MCF 10A (cell line): ENCODE results near the gene TPM4. TPM values are rescaled to one million over a fixed set of nuclear protein-coding genes. Genes with fewer than 3 reads are reported as not detected.

Source experiments
- BruUV-seq: library from RNA; stranded (reverse); fragments of 400-500 nt; replicated peaks from 2 replicates; lab custom pipeline; 2021; lab: Mats Ljungman, UMichigan
- CTCF ChIA-PET: fragments of 300-600 bp; sonication (Branson Sonifier 250); formaldehyde crosslinking; extraction: SDS; loops from one replicate; lab custom pipeline; 2021; ENCODE audit warnings: antibody characterized with exemption, inconsistent platforms; lab: Yijun Ruan, JAX
- POLR2A ChIA-PET: fragments of 300-600, 350-650 bp; sonication (Branson Sonifier 250); formaldehyde crosslinking; extraction: SDS; loops from one replicate; lab custom pipeline; 2020; ENCODE audit warnings: antibody characterized with exemption, inconsistent platforms; lab: Yijun Ruan, JAX
- DNase-seq: peaks from one replicate; pipeline ENCODE4 v3.0.0-alpha.2; 2018; ENCODE audit not compliant: unreplicated experiment
- H3K27ac Mint-ChIP-seq: one replicate; pipeline ENCODE4 v1.8.0; 2022; ENCODE audit warnings: mild to moderate bottlenecking, low read depth, mixed read lengths; ENCODE audit not compliant: unreplicated experiment
- H3K27me3 Mint-ChIP-seq: one replicate; pipeline ENCODE4 v1.8.0; 2022; ENCODE audit warnings: mixed read lengths; ENCODE audit not compliant: insufficient read depth, unreplicated experiment
- H3K36me3 Mint-ChIP-seq: one replicate; pipeline ENCODE4 v1.8.0; 2022; ENCODE audit warnings: mild to moderate bottlenecking, moderate library complexity, mixed read lengths; ENCODE audit not compliant: insufficient read depth, unreplicated experiment
- H3K4me1 Mint-ChIP-seq: one replicate; pipeline ENCODE4 v1.8.0; 2022; ENCODE audit warnings: mixed read lengths; ENCODE audit not compliant: insufficient read depth, unreplicated experiment
- H3K4me3 Mint-ChIP-seq: one replicate; pipeline ENCODE4 v1.8.0; 2022; ENCODE audit warnings: mild to moderate bottlenecking, moderate library complexity, mixed read lengths; ENCODE audit not compliant: unreplicated experiment
- H3K9me3 Mint-ChIP-seq: one replicate; pipeline ENCODE4 v1.8.0; 2022; ENCODE audit warnings: mixed read lengths; ENCODE audit not compliant: unreplicated experiment
- CTCF ChIP-seq: fragments of 200-600 bp; IDR thresholded peaks from one replicate; pipeline ENCODE4 v1.8.0; 2022; ENCODE audit warnings: antibody characterized with exemption, mild to moderate bottlenecking; ENCODE audit not compliant: unreplicated experiment
- intact Hi-C: fragments of 100-400 bp; cut with micrococcal nuclease; formaldehyde crosslinking; loops from 2 replicates; pipeline ENCODE4 v1.14.1; 2022
- total RNA-seq: library from RNA; stranded (reverse); gene quantifications from 2 replicates; pipeline ENCODE4 v1.2.3, GENCODE V29; 2022

Gene TPM4
- total RNA-seq, 1 experiment from 2014 or later, result 355 TPM

DNA sequence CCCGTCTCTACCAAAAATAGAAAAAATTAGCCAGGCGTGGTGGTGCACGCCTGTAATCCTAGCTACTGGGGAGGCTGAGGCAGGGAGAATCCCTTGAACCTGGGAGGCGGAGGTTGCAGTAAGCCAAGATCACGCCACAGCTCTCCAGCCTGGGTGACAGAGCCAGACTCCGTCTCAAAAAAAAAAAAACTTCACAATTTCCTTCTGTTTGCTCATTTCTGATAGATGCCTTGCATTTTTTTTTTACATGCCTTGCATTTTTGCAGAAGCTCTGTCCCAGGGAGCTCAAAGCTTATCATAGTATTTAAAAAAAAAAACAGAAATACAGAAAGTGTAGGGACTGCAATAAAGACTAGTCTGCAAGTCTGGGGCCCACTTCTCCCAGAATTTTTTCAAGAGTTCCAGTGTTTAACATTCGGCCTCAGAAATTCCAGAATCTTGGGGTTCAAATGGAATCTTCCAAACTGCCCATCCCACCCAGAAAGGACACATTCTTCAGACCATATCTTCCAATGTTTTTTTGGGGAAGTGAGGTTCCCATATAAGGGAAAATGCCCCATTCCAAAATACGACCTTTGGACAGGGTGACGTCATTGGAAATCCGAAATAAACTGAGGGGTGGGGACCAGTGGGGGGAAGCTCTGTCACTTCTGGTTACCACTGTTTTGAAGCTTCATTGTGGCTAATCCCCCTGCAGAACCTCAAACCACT, 18.2 kb downstream of the TPM4 start:
- no peak overlapping the region for H3K27ac Mint-ChIP-seq
- no peak overlapping the region for H3K4me3 Mint-ChIP-seq
- no peak for DNase-seq
- no peaks in the 10 kb centered on the region for H3K4me1 Mint-ChIP-seq
- no peaks in the 10 kb centered on the region for H3K9me3 Mint-ChIP-seq
- ChIA-PET CTCF (interaction anchor here (1.4 to 1.5 kb wide), 2 partner anchors 17 to 53 kb away, joined by 4 to 5 read pairs; no protein-coding TSS in a partner anchor), POLR2A (interaction anchor here (1.2 kb wide), 1 partner anchor 16 kb away, joined by 6 read pairs; no protein-coding TSS in a partner anchor)
- intact Hi-C loops, result no loop called here
- BruUV-seq, result no TSS peak
- peaks cover 96% of the 10 kb centered on the region for H3K36me3 Mint-ChIP-seq
- no peaks in the 10 kb centered on the region for H3K27me3 Mint-ChIP-seq
- TF ChIP-seq CTCF, result no peak

DNA sequence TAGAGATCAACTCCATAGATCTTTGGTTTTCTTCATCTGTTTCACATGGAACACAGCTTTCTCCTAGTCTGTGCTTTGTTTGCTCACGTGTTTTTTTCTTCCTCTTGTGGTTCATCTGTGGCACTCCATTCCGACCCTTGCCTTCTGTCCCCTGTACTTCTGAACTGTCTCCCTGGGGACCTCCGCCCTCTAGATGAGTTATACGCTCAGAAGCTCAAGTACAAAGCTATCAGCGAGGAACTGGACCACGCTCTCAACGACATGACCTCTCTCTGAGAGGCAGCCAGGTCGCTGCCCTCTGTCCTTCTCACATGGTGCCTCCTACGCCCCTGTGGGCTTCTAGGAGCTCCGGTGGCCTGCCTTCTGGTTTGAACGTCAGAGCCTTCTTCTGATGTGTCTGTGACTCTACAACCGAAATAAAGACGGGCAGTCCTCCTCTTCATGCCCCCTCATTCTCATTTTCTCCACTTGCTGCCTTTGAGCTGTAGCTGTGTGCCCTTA, 18.8 kb downstream of the TPM4 start:
- no peak for DNase-seq
- intact Hi-C loops, result no loop called here
- BruUV-seq, result no TSS peak
- no peak for TF ChIP-seq CTCF
- no peaks in the 10 kb centered on the region for H3K9me3 Mint-ChIP-seq
- ChIA-PET POLR2A (interaction anchor here (1.2 kb wide), 1 partner anchor 17 kb away, joined by 6 read pairs; no protein-coding TSS in a partner anchor), CTCF (interaction anchor here (1.0 to 1.5 kb wide), 3 partner anchors 9 to 53 kb away, joined by 3 to 5 read pairs (median 4); no protein-coding TSS in a partner anchor)
- H3K36me3 Mint-ChIP-seq, result peaks cover 96% of the 10 kb centered on the region
- no peaks in the 10 kb centered on the region for H3K27me3 Mint-ChIP-seq
- H3K4me3 Mint-ChIP-seq, result no peak overlapping the region
- H3K4me1 Mint-ChIP-seq, result no peaks in the 10 kb centered on the region
- H3K27ac Mint-ChIP-seq, result peak overlapping the region; percentile 30

DNA sequence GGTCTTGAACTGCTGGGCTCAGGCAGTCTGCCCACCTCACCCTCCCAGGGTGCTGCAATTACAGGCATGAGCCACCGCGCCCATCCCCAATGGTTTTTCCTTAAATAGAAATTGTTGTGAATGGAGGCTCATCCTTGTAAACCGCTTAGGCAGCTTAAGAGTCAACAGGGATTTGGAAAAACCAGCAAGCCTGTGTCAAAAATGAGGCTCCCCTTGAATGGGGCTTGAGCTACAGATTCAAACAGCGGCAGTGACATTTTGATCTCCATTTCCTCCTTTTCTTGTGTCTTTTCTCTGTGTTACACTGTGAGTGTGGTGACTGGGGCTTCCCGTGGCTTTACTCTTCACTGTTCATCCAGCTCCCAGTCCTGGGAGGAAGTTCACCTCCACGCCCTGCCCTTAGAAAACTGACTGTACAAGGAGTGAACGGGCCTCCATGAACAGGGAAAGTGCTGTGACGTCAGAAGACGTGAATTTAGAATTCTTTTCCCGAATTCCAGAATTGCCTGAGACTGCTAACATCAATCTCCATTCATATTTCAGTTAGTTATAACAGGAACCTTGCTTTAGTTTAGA, 20.1 kb downstream of the TPM4 start:
- no peak for TF ChIP-seq CTCF
- intact Hi-C loops, result no loop called here
- Mint-ChIP-seq H3K27me3 (no peaks in the 10 kb centered on the region), H3K4me1 (no peaks in the 10 kb centered on the region), H3K9me3 (no peaks in the 10 kb centered on the region), H3K4me3 (no peak overlapping the region), H3K27ac (no peak overlapping the region), H3K36me3 (peaks cover 99% of the 10 kb centered on the region)
- DNase-seq, result no peak
- ChIA-PET POLR2A (interaction anchor here (1.2 kb wide), 1 partner anchor 11 kb away, joined by 3 read pairs; no protein-coding TSS in a partner anchor), CTCF (interaction anchor here (0.6 to 1.5 kb wide), 3 partner anchors 10 to 54 kb away, joined by 4 to 8 read pairs (median 5); no protein-coding TSS in a partner anchor)
- BruUV-seq, result no TSS peak

DNA sequence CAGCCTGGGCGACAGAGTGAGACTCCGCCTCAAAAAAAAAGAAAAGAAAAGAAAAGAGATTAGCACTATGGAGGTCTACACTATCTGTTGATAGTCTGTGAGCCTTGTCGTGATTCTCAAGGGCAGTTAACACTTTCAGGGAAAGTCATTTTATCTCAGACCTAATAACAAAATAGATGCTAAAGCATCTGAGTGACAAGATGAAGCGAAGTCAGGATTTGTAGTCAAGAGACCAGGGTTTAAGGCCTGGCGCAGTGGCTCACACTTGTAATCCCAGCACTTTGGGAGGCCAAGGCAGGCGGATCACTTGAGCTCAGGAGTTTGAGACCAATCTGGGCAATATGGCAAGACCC, 22.1 kb downstream of the TPM4 start:
- DNase-seq, result no peak
- Mint-ChIP-seq H3K9me3 (no peaks in the 10 kb centered on the region), H3K4me3 (no peak overlapping the region), H3K4me1 (no peaks in the 10 kb centered on the region), H3K27me3 (no peaks in the 10 kb centered on the region), H3K36me3 (peaks cover 99% of the 10 kb centered on the region), H3K27ac (peak overlapping the region; percentile 61)
- no peak for TF ChIP-seq CTCF
- CTCF ChIA-PET, result no interaction called here
- no TSS peak for BruUV-seq
- intact Hi-C loops, result no loop called here
- POLR2A ChIA-PET, result interaction anchor here (1.1 kb wide), 1 partner anchor 9 kb away, joined by 3 read pairs; no protein-coding TSS in a partner anchor
